Smooth muscle cell (in vitro differentiated cells): ENCODE results near the gene DNM2. TPM values are rescaled to one million over a fixed set of nuclear protein-coding genes. Genes with fewer than 3 reads are reported as not detected.

Experiments used
- DNase-seq: peaks from one replicate; lab custom pipeline; 2025; ENCODE audit not compliant: unreplicated experiment; lab: John Stamatoyannopoulos, UW
- H2AFZ ChIP-seq: fragments of 200-600 bp; sonication (generic); 2 replicates; pipeline ENCODE4 v1.6.0; 2016; ENCODE audit warnings: antibody characterized with exemption, low read depth, mild to moderate bottlenecking
- H3F3A ChIP-seq: fragments of 200-600 bp; sonication (generic); 2 replicates; pipeline ENCODE4 v1.6.0; 2017; ENCODE audit warnings: antibody characterized with exemption, low read depth
- H3K27ac ChIP-seq: fragments of 200-600 bp; sonication (generic); 2 replicates; pipeline ENCODE4 v1.5.1; 2016; ENCODE audit warnings: low read depth, mild to moderate bottlenecking
- H3K27me3 ChIP-seq: fragments of 200-600 bp; sonication (generic); 2 replicates; pipeline ENCODE4 v1.6.1; 2016; ENCODE audit warnings: low read depth, mild to moderate bottlenecking
- H3K36me3 ChIP-seq: fragments of 200-600 bp; sonication (generic); 2 replicates; pipeline ENCODE4 v1.5.1; 2016; ENCODE audit warnings: low read depth
- H3K4me1 ChIP-seq: fragments of 200-600 bp; sonication (generic); 2 replicates; pipeline ENCODE4 v1.5.1; 2016; ENCODE audit warnings: low read depth
- H3K4me2 ChIP-seq: fragments of 200-600 bp; sonication (generic); 2 replicates; pipeline ENCODE4 v1.6.0; 2016; ENCODE audit warnings: mild to moderate bottlenecking
- H3K4me3 ChIP-seq: fragments of 200-600 bp; sonication (generic); 2 replicates; pipeline ENCODE4 v1.5.1; 2016; ENCODE audit warnings: mild to moderate bottlenecking
- H3K79me2 ChIP-seq: fragments of 200-600 bp; sonication (generic); 2 replicates; pipeline ENCODE4 v1.6.0; 2016; ENCODE audit warnings: low read depth, mild to moderate bottlenecking
- H3K9ac ChIP-seq: fragments of 200-600 bp; sonication (generic); 2 replicates; pipeline ENCODE4 v1.6.0; 2016; ENCODE audit warnings: low read depth
- H3K9me3 ChIP-seq: fragments of 200-600 bp; sonication (generic); replicated peaks from 2 replicates; pipeline ENCODE4 v1.5.1; 2016; ENCODE audit warnings: low read depth
- H4K20me1 ChIP-seq: fragments of 200-600 bp; sonication (generic); 2 replicates; pipeline ENCODE4 v1.6.0; 2016; ENCODE audit warnings: low read depth
- WGBS: methylation state at CpG from one replicate; pipeline ENCODE4 v1.1.7; 2016; ENCODE audit warnings: low lambda C conversion rate; 5-methylcytosine and 5-hydroxymethylcytosine counted together
- polyA plus RNA-seq: library from polyadenylated mRNA; unstranded; fragments of >200 nt; fragmentation: Nextera tagmentation; extraction: Ambion mirVana; gene quantifications from 2 replicates; pipeline ENCODE4 v1.2.1, GENCODE V29; 2016
- total RNA-seq: library from RNA; depleted of rRNA; stranded (reverse); fragments of >200 nt; gene quantifications from 2 replicates; pipeline ENCODE4 v1.2.3, GENCODE V29; 2014
- TF ChIP-seq, protein P1 (sequence below): fragments of 200-600 bp; sonication (generic); IDR thresholded peaks from 2 replicates; pipeline ENCODE4 v1.5.1; 2017; ENCODE audit warnings: borderline replicate concordance, mild to moderate bottlenecking, antibody characterized with exemption; ENCODE audit not compliant: insufficient read depth, poor library complexity, severe bottlenecking

DNM2 gene
- total and polyA plus RNA-seq, 2 experiments from 2014 or later: 65.1 to 93.2 TPM

DNA sequence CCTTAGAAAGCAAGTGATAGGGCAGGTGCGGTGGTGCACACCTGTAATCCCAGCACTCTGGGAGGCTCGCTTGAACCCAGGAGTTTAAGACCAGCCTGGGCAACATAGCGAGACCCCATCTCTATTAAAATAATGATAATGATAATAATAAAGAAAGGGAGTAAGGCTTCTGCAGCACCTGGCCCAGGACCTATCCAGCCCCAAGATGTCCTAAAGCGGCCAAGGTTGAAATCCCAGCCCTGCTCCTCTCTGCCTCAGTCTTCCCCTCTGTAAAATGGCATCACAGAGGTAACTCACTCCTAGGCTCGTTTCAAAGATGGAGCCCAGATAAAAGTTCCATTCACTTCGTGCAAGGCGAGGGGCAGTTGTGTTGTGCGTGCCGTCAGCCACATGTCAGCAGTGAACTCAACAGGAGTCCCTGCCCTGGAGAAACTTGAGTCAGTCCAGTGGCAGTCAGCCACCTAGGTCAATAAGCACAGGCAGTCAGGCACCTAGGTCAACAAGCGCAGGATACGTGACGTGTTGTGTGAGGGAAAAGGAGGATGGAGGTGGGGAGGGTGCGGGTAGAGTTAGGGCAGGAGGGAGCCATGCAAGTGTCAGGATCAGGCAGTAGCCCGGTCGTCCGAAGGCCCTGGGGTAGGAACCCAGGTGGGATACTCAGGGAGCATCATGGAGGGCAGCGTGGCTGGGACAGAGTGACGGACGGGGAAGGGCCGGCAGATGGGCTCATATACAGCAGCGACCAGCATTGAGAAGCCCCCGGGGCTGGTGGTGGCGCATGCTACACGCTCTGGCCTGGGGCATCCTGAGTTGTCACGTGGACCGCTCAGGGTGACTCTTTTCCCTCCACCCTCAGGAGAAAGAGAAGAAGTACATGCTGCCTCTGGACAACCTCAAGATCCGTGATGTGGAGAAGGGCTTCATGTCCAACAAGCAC, 101.5 kb downstream of the DNM2 start:
- no peak overlapping the region for H3K4me3 ChIP-seq
- H3F3A ChIP-seq: peaks cover 16% of the 10 kb centered on the region
- H3K4me1 ChIP-seq: no peaks in the 10 kb centered on the region
- no peaks in the 10 kb centered on the region for H3K36me3 ChIP-seq
- H3K9ac ChIP-seq: no peak overlapping the region
- no peak for DNase-seq
- H4K20me1 ChIP-seq: peaks cover 10% of the 10 kb centered on the region
- TF ChIP-seq, protein P1, sequence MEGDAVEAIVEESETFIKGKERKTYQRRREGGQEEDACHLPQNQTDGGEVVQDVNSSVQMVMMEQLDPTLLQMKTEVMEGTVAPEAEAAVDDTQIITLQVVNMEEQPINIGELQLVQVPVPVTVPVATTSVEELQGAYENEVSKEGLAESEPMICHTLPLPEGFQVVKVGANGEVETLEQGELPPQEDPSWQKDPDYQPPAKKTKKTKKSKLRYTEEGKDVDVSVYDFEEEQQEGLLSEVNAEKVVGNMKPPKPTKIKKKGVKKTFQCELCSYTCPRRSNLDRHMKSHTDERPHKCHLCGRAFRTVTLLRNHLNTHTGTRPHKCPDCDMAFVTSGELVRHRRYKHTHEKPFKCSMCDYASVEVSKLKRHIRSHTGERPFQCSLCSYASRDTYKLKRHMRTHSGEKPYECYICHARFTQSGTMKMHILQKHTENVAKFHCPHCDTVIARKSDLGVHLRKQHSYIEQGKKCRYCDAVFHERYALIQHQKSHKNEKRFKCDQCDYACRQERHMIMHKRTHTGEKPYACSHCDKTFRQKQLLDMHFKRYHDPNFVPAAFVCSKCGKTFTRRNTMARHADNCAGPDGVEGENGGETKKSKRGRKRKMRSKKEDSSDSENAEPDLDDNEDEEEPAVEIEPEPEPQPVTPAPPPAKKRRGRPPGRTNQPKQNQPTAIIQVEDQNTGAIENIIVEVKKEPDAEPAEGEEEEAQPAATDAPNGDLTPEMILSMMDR: no peak
- H3K9me3 ChIP-seq: no peaks in the 10 kb centered on the region
- peaks cover 28% of the 10 kb centered on the region for H3K79me2 ChIP-seq
- no peaks in the 10 kb centered on the region for H3K27me3 ChIP-seq
- 99% methylated on average over 27 of the region's 27 CpGs for WGBS
- no peak overlapping the region for H2AFZ ChIP-seq
- H3K27ac ChIP-seq: no peak overlapping the region
- H3K4me2 ChIP-seq: no peak overlapping the region

DNA sequence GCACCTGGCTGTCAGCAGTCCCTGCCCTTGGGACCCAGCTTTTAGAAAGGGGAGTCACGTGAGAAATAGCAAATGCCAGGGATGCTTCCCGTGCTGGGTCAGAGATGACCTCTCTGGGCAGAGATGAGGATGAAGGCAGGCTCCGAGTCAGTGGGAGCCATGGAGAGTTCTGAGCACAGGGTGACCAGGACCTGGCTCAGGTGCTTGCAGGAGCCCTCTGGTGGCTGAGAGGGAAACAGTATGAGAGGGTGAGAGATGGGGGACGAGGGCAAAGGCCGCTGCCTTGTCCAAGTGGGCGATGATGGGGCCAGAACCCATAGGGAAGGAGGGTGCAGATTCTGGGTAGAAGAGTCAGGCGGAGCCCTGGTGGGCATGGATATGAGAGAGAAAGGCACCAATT, 102.3 kb downstream of the DNM2 start:
- Histone ChIP-seq H3K9me3 (no peaks in the 10 kb centered on the region), H2AFZ (no peak overlapping the region), H3K4me1 (no peaks in the 10 kb centered on the region), H3K4me2 (no peak overlapping the region), H3K27me3 (no peaks in the 10 kb centered on the region), H3F3A (peaks cover 9% of the 10 kb centered on the region), H3K9ac (no peak overlapping the region), H4K20me1 (peaks cover 4% of the 10 kb centered on the region), H3K79me2 (peaks cover 20% of the 10 kb centered on the region), H3K27ac (no peak overlapping the region), H3K4me3 (no peak overlapping the region), H3K36me3 (no peaks in the 10 kb centered on the region)
- TF ChIP-seq, protein P1: peak; percentile 21
- no peak for DNase-seq
- WGBS: 93% methylated on average over 7 of the region's 7 CpGs

DNA sequence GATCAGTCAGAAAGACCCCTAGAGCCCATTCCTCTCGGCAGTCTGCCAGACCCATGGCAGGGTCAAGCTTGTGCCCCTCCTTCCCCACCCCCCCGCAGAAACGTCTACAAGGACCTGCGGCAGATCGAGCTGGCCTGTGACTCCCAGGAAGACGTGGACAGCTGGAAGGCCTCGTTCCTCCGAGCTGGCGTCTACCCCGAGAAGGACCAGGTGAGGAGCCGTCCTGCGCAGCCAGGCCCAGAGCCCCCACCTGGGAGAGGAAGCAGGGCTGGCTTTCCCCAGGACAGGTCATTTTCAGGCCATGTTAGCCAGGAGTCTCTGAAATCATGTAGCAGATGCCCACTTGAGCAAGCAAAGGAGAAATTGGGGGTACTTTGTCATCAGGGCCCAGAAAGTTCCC, 105.8 kb downstream of the DNM2 start:
- Histone ChIP-seq H2AFZ (no peak overlapping the region), H3K4me2 (no peak overlapping the region), H3K27ac (no peak overlapping the region), H3F3A (no peaks in the 10 kb centered on the region), H3K4me1 (no peaks in the 10 kb centered on the region), H4K20me1 (no peaks in the 10 kb centered on the region), H3K9me3 (no peaks in the 10 kb centered on the region), H3K79me2 (no peaks in the 10 kb centered on the region), H3K9ac (no peak overlapping the region), H3K4me3 (no peak overlapping the region), H3K36me3 (peaks cover 3% of the 10 kb centered on the region), H3K27me3 (no peaks in the 10 kb centered on the region)
- 98% methylated on average over 12 of the region's 12 CpGs for WGBS
- DNase-seq: no peak
- TF ChIP-seq, protein P1: no peak

DNA sequence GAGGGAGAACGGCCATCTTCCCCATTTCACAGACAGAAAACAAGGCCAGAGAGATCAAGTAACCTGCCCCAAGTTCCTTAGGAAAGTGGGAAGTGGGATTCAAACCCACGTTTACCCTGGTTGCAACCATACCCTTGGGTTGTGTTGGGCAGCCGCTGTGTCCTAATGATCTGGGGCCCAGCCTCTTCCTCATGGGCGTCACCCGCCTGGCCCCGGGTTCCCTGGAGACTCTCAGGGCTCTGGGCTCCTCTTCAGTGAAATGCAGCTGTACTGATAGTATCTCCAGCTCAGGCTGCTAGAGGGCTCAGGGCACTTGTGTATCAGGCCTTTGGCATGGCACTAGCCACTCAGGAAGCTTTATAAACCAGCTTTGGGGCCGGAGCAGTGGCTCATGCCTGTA, 108.4 kb downstream of the DNM2 start:
- Histone ChIP-seq H3K4me3 (no peak overlapping the region), H4K20me1 (no peaks in the 10 kb centered on the region), H3F3A (no peaks in the 10 kb centered on the region), H3K4me1 (no peaks in the 10 kb centered on the region), H3K27me3 (no peaks in the 10 kb centered on the region), H3K36me3 (peaks cover 3% of the 10 kb centered on the region), H3K9ac (no peak overlapping the region), H3K9me3 (no peaks in the 10 kb centered on the region), H3K27ac (no peak overlapping the region), H3K4me2 (no peak overlapping the region), H2AFZ (no peak overlapping the region), H3K79me2 (no peaks in the 10 kb centered on the region)
- 98% methylated on average over 7 of the region's 7 CpGs for WGBS
- TF ChIP-seq, protein P1: no peak
- DNase-seq: no peak
